Measurements from ENCODE around the gene CPD. TPM values are rescaled to one million over a fixed set of nuclear protein-coding genes. Genes with fewer than 3 reads are reported as not detected.
A peak's percentile ranks its signal among the peaks of the same experiment; 100 is the strongest.

Gene CPD
- total RNA-seq, 1 donor from 2014 or later, result 51.2 TPM

- no peak overlapping the region for H3K27ac ChIP-seq (ENCODE audit: low read depth, low read length)
- H3K27ac Mint-ChIP-seq (ENCODE audit: unreplicated experiment), result peak overlapping the region; percentile 34
- H3K36me3 Mint-ChIP-seq (ENCODE audit: low read depth, unreplicated experiment), result no peaks in the 10 kb centered on the region
- H3K36me3 ChIP-seq (ENCODE audit: insufficient read depth, low read length), result no peaks in the 10 kb centered on the region
- peaks cover 34% of the 10 kb centered on the region for H3K4me1 Mint-ChIP-seq (ENCODE audit: low read depth, unreplicated experiment)
- H3K4me3 Mint-ChIP-seq (ENCODE audit: unreplicated experiment), result peak overlapping the region; percentile 90
- no peak for TF ChIP-seq EZH2 (IDR thresholded peaks at IDR 0.05; ENCODE audit: insufficient read depth, low read length)
- TF ChIP-seq CTCF (IDR thresholded peaks at IDR 0.05; ENCODE audit: insufficient read depth, low read depth, low read length), result no peak
- H2AFZ ChIP-seq (ENCODE audit: low read depth, low read length), result peak overlapping the region; percentile 91
- no peaks in the 10 kb centered on the region for H3K27me3 ChIP-seq (ENCODE audit: insufficient read depth, low read length)
- H4K20me1 ChIP-seq (ENCODE audit: insufficient read depth, low read length), result peaks cover 21% of the 10 kb centered on the region
- no peaks in the 10 kb centered on the region for H3K9me3 ChIP-seq (ENCODE audit: insufficient read depth, low read depth, low read length)
- no peak overlapping the region for H3K9ac ChIP-seq (ENCODE audit: low read length)
- DNase-seq (ENCODE audit: low read depth) (no peak), FAIRE-seq (no peak)
- no peaks in the 10 kb centered on the region for H3K27me3 Mint-ChIP-seq (ENCODE audit: low read depth, unreplicated experiment)
- H3K4me2 ChIP-seq (ENCODE audit: low read length), result peak overlapping the region; percentile 98
- peak overlapping the region; percentile 68 for H3K4me3 ChIP-seq (ENCODE audit: insufficient read depth, low read depth, low read length)
- peaks cover 35% of the 10 kb centered on the region for H3K79me2 ChIP-seq (ENCODE audit: insufficient read depth, low read length)
- H3K9me3 Mint-ChIP-seq (ENCODE audit: unreplicated experiment), result no peaks in the 10 kb centered on the region
- H3K4me1 ChIP-seq (ENCODE audit: insufficient read depth, low read length), result peaks cover 17% of the 10 kb centered on the region
Observed at GRCh38 chr17:30377574-30378240, 1.0 kb upstream of the CPD start.

- Histone ChIP-seq H4K20me1 (ENCODE audit: insufficient read depth, low read length) (peaks cover 27% of the 10 kb centered on the region), H3K36me3 (ENCODE audit: insufficient read depth, low read length) (no peaks in the 10 kb centered on the region), H2AFZ (ENCODE audit: low read depth, low read length) (peak overlapping the region; percentile 91), H3K4me2 (ENCODE audit: low read length) (peak overlapping the region; percentile 98), H3K9me3 (ENCODE audit: insufficient read depth, low read depth, low read length) (no peaks in the 10 kb centered on the region), H3K27me3 (ENCODE audit: insufficient read depth, low read length) (no peaks in the 10 kb centered on the region), H3K27ac (ENCODE audit: low read depth, low read length) (no peak overlapping the region), H3K4me3 (ENCODE audit: insufficient read depth, low read depth, low read length) (peak overlapping the region; percentile 68), H3K79me2 (ENCODE audit: insufficient read depth, low read length) (peaks cover 41% of the 10 kb centered on the region), H3K4me1 (ENCODE audit: insufficient read depth, low read length) (peaks cover 17% of the 10 kb centered on the region), H3K9ac (ENCODE audit: low read length) (peak overlapping the region; percentile 82)
- no peaks in the 10 kb centered on the region for H3K27me3 Mint-ChIP-seq (ENCODE audit: low read depth, unreplicated experiment)
- H3K9me3 Mint-ChIP-seq (ENCODE audit: unreplicated experiment), result no peaks in the 10 kb centered on the region
- H3K36me3 Mint-ChIP-seq (ENCODE audit: low read depth, unreplicated experiment), result no peaks in the 10 kb centered on the region
- peak overlapping the region; percentile 34 for H3K27ac Mint-ChIP-seq (ENCODE audit: unreplicated experiment)
- DNase-seq (ENCODE audit: low read depth) (no peak), FAIRE-seq (no peak)
- H3K4me1 Mint-ChIP-seq (ENCODE audit: low read depth, unreplicated experiment), result peaks cover 34% of the 10 kb centered on the region
- H3K4me3 Mint-ChIP-seq (ENCODE audit: unreplicated experiment), result peak overlapping the region; percentile 90
- TF ChIP-seq CTCF (IDR thresholded peaks at IDR 0.05; ENCODE audit: insufficient read depth, low read depth, low read length), result no peak
- no peak for TF ChIP-seq EZH2 (IDR thresholded peaks at IDR 0.05; ENCODE audit: insufficient read depth, low read length)
Observed at GRCh38 chr17:30378241-30378824, 394 bp upstream of the CPD start.

Measured in astrocyte (in vitro differentiated cells and primary cell).